Ammon's horn (tissue), 1 donor: Measurements from ENCODE around the gene WNT7B.
A peak's percentile ranks its signal among the peaks of the same experiment; 100 is the strongest.
"Not testable (repeated sequence)": the region's sequence is repeated elsewhere in the genome, so short reads cannot be mapped to it uniquely, and the experiment has no call there.

Source experiments
- DNase-seq: peaks from one replicate; pipeline ENCODE4 v3.0.0-alpha.2; 2016; ENCODE audit warnings: low spot score

WNT7B gene

DNA sequence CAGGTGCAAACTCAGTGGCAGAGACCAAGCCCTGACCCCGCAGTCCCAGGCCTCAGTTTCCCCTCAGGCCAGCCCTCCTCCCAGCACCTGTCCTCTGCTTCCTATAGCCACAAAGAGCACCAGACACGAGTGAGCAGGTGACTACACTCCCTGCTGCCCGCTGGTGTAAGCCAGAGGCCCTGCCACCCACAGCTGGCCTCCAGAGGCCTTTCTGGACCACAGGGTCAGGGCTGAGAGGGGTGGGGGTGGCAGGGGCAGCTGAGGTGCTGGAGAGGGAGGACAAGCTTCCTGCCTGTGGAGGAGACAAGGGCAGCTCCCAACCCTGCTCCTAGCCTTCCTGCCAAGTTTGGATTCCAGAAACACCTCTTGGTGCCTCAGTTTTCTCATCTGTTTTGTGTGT lies 31.3 kb upstream of the WNT7B start:
- no peak for DNase-seq

DNA sequence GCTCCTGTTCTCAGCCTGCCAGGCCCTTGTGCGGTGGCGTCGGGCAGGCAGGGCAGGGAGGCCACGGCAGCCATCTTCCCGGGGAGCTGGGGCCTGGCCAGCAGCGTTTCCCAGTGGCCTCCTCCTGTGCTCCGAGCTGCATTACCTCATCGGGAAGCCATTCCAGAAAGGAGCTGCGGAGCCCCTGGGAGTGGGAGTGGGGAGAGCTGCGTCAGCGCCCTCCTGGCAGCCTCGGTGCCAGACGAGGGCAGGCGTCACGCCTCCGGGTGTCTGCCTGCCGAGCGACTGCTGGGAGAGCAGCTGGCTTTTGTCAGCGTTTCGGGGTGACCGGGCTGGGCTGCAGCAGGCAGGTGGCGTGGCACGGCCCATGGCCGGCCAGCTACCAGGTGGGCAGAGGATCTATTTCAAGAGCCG lies 30.9 kb upstream of the WNT7B start:
- no peak for DNase-seq

DNA sequence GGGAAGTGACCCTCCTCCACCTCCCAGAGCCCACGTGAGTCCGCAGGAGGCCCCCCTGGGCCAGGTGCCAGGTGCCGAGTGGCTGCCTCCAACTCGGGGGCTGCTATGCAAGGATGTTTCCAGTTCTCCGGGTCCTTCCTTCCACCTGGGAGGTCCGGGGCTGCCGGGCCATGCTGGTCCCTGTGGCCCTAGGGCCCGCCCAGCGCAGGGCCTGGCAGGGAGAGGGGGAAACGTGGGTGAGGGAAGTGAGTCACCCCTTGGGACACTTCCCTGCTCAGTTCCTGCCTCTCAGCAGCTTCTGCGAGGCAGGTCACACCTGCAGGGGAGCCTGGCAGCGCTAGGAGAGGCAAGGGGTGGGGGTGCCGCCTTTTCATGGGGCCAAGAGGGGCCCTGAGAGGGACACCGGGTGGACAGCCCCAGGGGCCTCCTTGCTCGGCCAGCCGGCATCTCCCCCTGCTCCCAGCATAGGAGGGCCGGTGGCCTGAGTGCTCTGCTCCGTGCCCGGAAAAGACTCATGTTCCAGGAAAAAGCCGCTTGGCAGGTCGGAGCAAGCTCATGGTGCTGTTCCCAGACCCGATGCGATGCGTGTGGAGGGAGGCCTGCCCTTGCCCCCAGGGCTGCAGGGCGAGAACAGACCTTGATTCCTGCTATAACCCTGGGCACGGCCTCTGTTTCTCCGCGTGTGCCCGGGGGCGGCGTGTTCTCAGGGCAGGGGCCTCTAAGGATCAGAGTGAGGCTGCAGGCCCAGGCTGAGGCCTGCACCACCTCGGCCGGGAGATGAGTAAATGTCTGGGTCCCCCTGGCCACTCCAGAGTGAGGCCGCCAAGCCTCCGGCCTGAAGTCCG lies 30.3 kb upstream of the WNT7B start:
- DNase-seq = no peak

DNA sequence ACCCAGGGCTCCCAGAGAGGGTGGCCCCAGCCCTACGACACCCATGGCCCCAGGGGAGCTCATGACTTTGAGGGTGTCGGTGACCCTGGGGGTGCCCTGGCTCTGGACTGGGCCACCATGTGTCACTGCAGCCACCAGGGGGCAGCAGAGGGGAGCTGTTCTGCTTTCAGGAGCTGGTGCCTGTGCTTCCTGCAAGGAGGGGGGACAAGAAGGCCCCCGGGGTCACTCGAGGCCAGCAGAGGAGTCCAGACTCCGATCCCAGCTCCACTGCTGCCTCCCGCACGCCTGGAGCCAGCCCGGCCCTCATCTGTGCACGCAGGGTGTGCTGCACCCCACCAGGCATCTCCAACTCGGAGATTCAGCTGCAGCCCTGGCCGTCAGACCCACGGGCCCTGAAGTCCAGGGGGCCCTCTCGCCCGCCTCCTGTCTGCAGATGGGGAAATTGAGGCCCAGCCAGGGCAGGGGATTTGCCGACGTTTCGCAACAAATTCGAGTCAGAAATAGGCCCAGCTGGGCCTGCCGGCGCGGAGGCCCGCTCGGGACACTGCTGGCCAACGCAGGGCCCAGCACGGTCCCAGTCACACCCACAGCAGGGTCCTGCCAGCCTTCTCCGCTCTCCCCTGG lies 29.5 kb upstream of the WNT7B start:
- DNase-seq = peak; percentile 93

DNA sequence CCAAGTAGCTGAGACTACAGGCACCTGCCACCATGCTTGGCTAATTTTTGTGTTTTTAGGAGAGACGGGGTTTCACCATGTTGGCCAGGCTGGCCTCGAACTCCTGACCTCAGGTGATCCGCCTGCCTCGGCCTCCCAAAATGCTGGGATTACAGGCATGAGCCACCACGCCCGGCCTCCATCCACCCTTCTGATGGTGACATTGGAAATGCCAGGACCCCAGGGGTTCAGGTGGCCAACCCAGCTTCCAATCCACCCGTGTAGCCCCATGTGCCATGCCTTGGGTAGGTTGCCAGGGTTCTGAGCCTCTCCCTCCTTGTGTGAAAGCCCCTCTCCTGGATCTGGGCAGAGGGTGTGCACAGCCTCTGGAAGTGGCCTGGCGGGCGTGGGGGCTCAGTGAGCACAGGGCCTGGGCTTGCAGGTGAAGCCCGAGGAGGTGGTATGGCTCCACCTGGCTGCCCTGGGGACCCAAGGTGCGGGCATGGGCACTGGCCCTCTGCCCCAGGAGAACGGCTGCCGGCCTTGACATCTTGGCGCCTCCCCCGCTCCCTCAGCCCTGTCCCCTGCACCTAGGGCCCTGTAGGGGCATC lies 28.2 kb upstream of the WNT7B start:
- not testable (repeated sequence) for DNase-seq

DNA sequence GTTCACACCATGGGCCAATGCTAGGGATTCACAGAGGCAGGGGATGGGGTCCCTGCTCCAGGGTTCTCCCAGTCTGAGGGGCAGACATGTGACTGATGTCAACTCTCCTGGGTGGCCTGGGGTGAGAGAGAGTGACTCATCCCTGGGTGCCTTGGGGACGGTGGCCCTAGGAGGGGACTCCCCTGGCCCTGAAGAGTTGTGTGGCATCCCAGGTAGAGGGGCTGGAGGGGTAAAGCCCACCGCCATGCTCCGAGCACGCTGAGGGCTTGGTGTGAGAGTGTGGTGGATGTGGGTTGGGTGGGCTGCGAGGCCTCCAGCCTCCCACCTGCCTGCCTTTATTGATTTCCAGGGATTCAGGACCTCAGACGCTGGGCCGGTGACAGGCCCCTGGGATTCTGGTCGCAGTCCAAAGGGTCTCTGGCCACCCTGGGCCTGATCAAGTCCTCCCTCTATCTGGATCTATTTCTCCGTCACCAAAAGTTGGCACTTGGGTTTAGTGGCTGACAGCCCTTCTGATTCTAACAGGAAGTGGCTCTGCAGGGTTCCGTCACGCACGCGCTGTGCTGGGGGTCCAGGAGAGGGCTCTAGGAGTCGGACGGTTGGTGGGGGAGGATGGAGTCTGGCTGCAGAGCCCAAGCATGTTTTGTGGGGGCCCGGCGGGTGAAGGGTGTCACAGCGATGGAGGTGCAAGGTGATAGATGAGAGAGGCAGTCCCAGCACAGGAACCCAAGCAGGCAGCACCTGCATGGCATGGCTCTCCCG lies 27.3 kb upstream of the WNT7B start:
- DNase-seq = no peak

DNA sequence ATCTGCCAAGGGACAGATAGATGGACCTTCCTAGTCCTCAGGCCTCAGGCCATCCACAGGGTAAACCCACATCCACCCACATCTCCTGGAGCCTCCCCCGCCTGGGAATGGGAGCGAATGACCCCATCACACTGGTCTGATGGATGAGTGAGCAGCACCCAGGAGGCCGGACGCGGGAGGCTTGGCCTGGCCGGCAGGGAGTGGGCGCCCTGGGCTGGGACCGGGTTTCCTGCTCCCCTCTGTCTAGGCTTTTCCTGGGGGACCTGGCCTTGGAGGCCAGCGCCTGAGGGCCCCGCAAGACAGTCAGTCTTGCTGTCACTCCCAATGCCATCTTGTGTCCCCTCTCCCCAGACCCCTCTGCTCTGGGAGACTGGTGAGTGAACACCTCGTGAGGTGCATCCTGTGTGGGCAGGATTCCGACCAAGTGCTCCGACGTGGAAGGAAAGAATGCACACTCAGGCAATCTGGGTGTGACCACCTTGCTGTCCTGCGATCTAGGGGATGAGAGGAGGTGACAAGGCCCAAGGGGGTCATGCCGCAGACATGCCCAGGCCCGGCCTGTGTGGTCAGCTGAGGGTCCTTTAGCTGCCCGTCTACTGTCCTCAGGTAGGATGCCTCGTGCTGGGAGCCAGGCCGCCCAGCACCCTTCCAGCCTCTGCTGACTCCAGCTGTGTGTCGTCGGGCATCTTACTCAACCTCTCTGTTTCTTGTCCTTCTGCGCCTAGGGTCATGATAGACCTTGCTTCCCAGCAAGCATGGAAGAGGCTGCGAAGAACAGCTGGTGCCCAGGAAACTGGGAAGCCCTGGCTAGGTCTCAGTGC lies 26.5 kb upstream of the WNT7B start:
- DNase-seq = no peak

DNA sequence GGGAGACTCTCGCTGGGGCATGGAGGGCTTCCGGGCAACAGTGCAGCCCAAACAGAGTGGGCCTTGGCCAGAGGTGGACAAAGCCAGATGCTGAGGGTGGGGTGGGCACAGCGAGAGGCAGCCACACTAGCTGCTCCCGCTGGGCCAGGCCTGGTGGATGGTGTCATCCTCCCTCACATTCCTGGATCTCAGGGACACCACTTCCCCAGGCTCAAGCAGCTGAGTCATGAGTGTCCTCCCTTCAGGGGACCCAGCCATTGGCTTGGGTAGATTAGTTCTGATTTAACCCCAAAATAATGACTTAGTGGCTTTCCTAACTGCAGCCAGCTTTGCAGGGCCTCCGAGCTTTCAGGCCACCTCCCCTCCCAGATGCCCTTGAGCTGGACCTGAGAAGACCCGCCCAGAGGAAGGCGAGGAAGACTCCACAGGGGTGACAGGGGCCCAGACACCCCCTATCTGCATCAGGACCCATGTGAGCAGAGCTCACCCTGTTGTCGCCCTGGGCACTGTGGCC lies 25.9 kb upstream of the WNT7B start:
- no peak for DNase-seq

DNA sequence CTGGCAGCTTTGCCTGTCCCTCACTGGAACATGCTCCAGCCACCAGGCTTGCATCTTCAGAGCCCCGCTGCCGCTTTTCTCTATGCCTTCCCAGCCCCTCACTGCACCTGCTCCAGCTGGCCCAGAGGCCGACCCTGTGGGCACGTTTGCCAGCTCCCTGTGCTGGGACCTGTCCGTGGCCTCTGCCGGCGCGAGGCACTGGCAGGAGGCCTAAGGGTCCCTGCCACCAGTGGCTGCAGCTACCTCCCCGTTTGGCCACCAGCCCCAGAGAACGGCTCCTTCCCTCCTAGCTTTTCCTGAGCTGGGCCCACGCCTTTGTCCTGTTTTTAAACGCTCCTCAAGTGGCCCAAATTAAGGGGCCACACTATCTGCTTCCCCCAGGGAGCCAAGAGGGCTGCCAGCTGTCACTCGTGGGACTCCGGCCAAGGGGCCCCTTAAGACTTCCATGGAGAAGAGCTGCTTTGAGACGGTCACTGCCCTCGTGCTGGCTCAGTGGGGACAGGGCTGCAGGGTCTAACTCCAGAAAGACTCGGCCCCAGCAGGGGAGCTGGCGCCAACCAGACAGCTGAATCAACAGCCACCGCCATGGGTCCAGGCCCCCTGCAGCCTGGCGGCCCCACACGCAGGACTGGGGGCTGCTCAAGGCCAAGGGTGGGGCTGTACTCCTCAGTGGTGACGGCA lies 24.6 kb upstream of the WNT7B start:
- DNase-seq = no peak

DNA sequence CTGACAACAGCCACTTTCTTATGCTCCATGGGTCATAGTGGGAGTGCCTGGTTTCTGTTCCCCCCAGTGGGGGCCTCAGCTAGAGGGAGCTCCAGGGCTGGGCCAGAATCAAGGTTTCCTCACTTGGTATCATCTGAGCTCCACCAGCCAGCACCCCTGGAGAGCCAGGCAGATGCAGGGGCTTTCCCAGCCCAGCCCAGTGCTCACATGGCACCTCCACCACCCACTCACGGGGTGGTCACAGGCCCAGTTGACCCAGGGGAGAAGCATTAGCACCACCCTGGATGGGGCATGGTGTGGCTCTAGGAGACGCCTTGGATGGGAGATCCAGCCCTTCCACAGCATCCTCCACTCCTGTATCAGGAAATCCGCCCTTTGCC lies 24.1 kb upstream of the WNT7B start:
- DNase-seq = no peak

DNA sequence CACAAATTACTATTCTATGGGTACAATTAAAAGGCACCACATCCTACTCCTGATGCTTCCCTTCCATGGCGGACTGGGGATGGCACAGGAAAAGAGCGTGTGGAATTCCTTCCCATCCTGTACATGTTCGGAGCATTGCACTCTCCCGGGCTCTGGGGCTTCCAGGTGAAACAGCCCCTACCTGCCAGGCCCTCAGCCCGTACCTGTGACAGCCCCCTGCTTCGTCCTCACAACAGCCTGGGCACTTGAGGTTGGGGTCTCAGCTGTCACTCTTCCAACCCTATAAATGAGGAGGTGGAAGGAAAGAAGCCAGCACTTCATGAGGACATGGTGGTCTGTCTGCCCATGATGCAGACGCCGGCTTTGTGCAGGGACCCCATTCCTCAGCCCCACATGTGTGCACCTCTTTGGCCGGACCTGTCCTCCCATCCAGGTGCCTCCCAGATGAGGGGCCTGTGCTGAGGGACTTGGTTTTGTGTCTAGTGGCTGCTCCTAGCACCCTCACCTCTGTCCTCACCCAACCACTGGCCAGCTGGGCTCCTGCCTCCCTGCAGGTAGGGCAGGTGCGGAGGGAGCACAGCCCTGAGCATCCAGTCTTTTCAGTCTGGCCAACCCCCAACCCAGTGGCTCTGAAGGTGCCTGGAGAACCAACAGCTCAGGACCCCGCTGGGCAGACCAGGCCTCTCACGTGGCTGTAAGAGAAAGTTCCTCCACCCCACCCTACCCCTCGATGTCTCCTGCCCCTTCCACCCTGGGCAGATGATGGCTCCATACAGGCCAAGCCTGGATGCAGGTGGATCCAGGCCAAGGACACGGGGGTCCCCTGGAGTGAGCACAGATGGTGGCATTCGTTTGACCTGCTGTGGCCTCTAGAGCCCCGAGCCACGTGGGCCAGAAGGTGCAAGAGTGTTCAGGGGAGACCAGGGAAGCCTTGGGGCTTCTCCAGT lies 23.4 kb upstream of the WNT7B start:
- DNase-seq = no peak

DNA sequence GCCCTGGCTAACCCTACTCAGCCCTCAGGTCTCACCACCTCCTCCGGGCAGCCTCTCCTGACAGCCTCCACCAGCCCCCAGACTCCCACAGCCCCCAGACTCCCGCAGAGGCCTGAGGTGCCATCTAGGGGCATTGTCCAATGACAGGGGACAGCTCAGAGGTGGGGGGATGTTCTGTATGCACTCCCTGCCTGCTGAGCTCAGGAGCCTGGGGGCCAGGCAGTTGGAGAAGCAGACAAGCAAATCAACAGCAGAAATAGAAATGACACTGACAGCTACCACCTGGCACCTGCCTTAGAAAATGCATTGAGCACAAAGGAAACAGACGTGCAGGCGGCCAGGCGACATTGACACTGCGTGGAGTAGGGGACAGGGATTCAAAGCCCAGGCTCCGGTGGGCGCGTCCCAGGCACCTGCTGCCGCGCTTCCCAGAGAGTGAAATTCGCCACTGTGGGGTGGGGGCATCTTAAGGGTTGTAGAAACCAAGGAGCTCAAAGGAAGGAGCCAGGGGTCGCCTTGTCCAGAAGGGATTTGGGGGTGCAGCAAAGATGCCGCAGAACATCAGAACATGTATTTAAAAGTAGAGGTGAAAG lies 22.5 kb upstream of the WNT7B start:
- DNase-seq = no peak

DNA sequence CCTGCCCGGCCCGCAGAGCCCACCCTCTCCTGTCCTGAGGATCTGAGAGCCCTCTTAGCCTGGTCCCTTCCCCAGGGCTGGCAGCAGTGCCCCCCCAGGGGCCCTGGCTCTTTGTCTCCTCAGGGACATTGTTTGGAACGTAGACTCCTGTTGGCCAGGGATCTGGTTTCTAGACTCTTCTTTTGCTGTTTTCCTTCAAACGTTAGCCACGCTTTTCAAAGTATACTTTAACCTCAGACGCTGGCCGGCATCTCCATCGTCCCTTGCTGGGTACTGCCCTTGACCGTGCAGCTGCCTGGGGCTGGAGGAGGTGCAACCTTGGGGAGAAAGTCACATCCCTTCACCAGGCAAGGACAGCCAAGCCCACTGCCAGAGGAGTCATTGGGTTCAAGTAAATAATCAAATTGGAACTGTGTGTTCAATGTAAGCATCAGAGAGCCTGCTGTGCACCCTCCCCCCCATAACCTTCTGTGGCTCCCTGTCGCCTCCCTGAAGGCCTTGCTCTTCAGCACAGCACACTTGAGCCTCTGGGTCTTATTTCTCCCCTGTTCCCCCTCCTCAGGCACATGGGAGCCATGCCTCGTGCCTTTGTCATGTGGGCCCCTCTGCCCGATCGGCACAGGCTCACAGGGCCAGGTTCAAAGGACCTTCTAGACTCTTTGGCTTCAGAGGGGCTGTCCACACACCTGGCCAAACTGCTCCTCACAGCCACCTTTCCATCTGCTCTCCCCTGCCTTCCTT lies 21.8 kb upstream of the WNT7B start:
- no peak for DNase-seq

DNA sequence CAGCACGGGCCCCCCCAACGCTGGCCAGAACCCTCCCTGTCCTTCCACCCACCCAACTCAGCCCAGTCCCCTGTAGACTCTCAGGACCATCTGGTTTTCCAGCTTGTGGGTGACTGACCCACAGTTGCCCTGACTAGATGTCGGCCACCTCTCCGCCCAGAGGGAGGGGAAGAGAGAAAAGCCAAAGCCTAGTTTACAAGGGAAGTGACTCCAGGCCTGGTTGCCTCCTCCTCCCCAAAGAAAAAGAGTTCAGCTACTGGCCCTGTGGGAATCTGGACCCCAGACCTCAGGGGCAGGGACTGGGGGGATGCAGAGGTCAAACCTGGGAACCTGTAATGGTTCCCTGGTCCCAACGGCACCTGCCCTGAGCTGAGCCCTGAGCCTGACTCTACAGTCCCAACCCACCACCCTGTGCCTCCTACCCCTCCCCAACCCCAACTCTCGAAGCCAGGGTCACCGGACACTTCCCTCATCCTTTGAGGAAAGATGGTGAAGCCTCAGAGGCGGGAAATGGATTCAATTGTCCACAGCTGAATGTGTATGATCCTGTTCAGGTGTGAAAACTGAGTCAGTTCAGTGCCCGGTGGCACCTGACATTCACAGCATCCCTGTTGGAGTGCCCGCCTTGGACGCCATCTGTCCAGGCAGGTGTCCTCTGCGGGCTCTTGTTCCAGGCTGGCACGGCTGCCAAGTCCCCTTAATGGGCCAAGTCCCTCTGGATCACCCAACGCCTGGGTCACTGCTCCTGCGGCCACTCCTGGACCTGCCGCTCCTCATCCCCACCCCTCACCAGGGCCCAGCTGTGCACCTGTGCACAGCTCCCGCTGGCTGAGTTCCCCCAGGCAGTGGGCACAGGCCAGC lies 21.0 kb upstream of the WNT7B start:
- DNase-seq = no peak

DNA sequence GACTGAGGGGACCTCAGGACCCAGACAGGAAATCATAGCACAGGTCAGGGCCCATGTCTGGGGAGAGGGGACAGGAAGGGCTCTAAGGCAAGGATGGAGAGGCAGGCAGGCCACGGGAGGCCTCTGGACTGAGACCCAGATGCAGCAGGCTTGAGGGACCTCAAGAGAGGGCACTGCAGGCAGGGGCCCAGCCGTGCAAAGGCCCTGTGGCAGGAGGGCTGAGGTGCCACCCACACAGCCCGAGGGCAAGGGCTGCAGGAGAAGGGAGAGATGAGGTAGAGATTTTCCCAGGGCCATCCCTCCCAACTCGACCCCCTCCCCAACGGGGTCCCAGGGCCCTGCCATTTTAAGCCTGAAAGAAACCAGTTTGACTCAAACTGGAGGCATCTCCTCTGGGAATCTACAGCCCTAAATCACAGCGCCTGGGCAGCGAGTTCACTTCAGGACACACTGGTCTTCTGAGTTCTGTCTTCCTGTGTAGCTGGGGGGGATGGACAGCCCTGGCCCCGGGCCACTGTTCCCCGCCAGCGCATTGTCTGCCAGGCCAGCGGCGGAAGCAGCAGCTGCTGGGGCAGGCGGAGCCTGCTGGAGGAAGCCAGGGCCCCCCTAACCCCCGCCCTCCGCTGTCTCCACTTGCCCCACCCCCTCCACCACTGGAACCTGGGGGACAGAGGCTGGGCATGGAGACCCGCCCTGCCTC lies 20.3 kb upstream of the WNT7B start:
- peak; percentile 92 for DNase-seq

DNA sequence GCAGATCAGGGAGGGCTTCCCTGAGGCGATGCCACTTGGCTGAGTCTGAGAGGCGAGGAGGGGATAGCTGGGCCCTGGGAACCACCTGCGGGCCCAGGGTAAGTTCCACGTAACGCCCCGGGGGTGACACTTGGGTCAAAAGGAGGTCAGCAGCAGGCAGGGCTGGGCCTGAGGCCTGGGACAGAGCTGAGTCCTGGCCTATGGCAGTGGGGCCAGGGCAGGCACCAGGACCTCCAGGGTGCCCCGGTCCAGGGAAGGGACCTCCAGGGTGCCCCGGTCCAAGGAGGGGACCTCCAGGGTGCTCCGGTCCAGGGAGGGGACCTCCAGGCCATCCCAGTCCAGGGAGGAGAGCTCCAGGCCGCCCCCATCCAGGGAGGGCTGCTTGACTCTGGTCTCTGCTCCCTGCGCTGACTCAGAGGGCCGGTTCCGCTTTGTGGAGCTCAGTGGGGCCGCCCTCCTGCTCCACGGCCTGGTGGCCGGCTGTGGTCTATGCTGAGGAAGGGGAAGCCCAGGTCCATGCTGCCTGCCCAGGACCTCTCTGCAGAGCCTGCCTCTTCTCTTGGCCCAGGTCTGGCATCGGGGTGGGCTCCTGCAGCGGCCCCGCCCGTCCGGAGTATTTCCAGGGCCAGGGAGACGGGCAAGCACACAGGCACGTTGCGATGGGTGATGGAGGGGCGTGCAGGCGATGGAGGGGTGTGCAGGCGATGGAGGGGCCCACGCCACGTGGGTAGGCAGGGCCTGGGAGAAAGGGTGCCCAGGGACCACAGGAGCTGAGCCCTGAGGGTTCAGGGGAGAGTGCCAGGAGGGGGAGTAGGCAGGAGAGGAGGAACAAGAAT lies 19.5 kb upstream of the WNT7B start:
- peak; percentile 62 for DNase-seq
